GM19099 (cell line): ENCODE measurements around the gene BTG2.

Experiments used
- POLR2A ChIP-seq: IDR thresholded peaks from 3 replicates; pipeline ENCODE4 v1.6.1; 2011; ENCODE audit warnings: low read depth; ENCODE audit not compliant: insufficient read length; ENCODE audit errors: extremely low read depth

Gene BTG2

DNA sequence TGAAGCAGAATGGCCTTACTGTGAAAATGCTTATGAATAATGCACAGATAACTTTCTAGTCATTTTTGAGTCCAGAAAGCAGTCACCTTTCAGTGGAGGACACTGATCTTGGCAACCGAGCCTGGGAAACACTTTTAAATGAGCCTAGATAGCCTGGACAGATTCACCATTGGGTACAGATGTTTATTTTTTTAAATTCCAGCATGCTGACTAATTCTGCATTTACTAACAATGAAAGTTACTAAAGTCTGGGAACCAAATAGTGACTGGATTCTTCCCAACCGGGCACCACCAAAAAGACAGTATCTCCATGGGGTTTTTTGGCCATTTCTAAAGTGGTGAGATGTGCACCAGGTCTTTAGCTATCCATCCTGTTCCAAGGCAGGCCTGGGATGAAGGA lies 48.9 kb downstream of the BTG2 start:
- TF ChIP-seq POLR2A: no peak

DNA sequence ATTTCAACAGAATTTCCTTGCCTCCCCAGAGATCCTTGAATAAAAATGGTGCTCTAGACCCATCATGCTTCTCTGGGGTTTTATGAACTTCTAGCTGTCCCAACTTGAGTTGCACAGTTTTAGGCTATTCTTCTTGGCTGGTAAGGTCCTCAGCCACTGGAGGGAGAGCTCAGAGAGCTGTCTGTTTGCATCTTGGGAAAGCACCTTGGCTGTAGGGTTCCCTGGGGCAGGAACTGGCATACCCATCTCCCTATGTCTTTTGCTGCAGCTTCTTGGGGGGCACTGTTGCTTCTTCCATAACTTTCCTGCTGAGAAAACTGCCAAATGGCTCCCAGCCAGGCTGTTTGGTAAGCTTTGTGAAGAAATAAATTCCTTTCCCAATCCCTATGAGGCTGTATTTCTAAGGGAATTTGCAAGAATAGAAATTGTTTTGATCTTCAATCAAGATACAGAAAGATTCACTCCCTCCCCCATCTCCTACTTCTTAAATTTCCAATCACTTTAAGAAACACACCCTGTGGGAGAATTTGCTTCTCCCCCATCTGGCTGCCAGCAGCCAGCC lies 53.8 kb downstream of the BTG2 start:
- no peak for TF ChIP-seq POLR2A
